Ishikawa (cell line): ENCODE data around the gene DOK7.

Experiments
- FOXM1 ChIP-seq: IDR thresholded peaks from 2 replicates; pipeline ENCODE4 v1.6.1; 2012; ENCODE audit warnings: low read depth, borderline replicate concordance
- NFIC ChIP-seq: IDR thresholded peaks from 2 replicates; pipeline ENCODE4 v1.6.1; 2012
- REST ChIP-seq: IDR thresholded peaks from 2 replicates; pipeline ENCODE4 v1.6.1; 2012; ENCODE audit warnings: low read depth, mild to moderate bottlenecking
- TAF1 ChIP-seq: IDR thresholded peaks from 2 replicates; pipeline ENCODE4 v1.6.1; 2012; ENCODE audit warnings: low read depth, mild to moderate bottlenecking
- TCF12 ChIP-seq: IDR thresholded peaks from 2 replicates; pipeline ENCODE4 v1.6.1; 2012; ENCODE audit warnings: low read depth

GRCh38 chr4:3478446-3479357 is 15.6 kb downstream of the DOK7 start:
- TF ChIP-seq NFIC: no peak
- no peak for TF ChIP-seq REST
- no peak for TF ChIP-seq TAF1
- TF ChIP-seq FOXM1: no peak
- no peak for TF ChIP-seq TCF12
